ENCODE data around the gene CDK5RAP2. TPM values are rescaled to one million over a fixed set of nuclear protein-coding genes. Genes with fewer than 3 reads are reported as not detected.

Gene CDK5RAP2
- polyA plus RNA-seq, 1 experiment = 30.3 TPM

- Histone ChIP-seq H3K4me3 (ENCODE audit: low read depth, low read length) (no peak overlapping the region), H3K27me3 (ENCODE audit: control insufficient read depth, insufficient read depth, low read length) (no peaks in the 10 kb centered on the region), H3K9me3 (ENCODE audit: control insufficient read depth, insufficient read depth, low read length) (no peaks in the 10 kb centered on the region), H3K27ac (ENCODE audit: low read depth, low read length) (peak overlapping the region; percentile 83)
- DNase-seq (ENCODE audit: low read depth, low spot score) = peak; percentile 72
- CTCF ChIA-PET = interaction anchor here (0.7 to 1.0 kb wide), 2 partner anchors 22 to 43 kb away, joined by 3 read pairs; no protein-coding TSS in a partner anchor
- no peak for TF ChIP-seq CTCF (IDR thresholded peaks at IDR 0.05; ENCODE audit: low read depth, low read length)
- POLR2A ChIA-PET = no interaction called here
Observed at GRCh38 chr9:120434532-120434931, 145.4 kb downstream of the CDK5RAP2 start.

- Histone ChIP-seq H3K4me3 (ENCODE audit: low read depth, low read length) (no peak overlapping the region), H3K27me3 (ENCODE audit: control insufficient read depth, insufficient read depth, low read length) (no peaks in the 10 kb centered on the region), H3K9me3 (ENCODE audit: control insufficient read depth, insufficient read depth, low read length) (no peaks in the 10 kb centered on the region), H3K27ac (ENCODE audit: low read depth, low read length) (peak overlapping the region; percentile 83)
- DNase-seq (ENCODE audit: low read depth, low spot score) = no peak
- TF ChIP-seq CTCF (IDR thresholded peaks at IDR 0.05; ENCODE audit: low read depth, low read length) = no peak
- CTCF ChIA-PET = interaction anchor here (0.7 to 1.0 kb wide), 2 partner anchors 21 to 43 kb away, joined by 3 read pairs; no protein-coding TSS in a partner anchor
- POLR2A ChIA-PET = no interaction called here
Observed at GRCh38 chr9:120433701-120434100, 146.3 kb downstream of the CDK5RAP2 start.

GRCh38 chr9:120432600-120432999, 147.4 kb downstream of the CDK5RAP2 start:
- no peak for DNase-seq (ENCODE audit: low read depth, low spot score)
- no peak for TF ChIP-seq CTCF (IDR thresholded peaks at IDR 0.05; ENCODE audit: low read depth, low read length)
- Histone ChIP-seq H3K27me3 (ENCODE audit: control insufficient read depth, insufficient read depth, low read length) (no peaks in the 10 kb centered on the region), H3K4me3 (ENCODE audit: low read depth, low read length) (no peak overlapping the region), H3K9me3 (ENCODE audit: control insufficient read depth, insufficient read depth, low read length) (no peaks in the 10 kb centered on the region), H3K27ac (ENCODE audit: low read depth, low read length) (no peak overlapping the region)
- ChIA-PET CTCF (interaction anchor here (1.3 kb wide), 1 partner anchor 66 kb away, joined by 3 read pairs; no protein-coding TSS in a partner anchor), POLR2A (no interaction called here)

- ChIA-PET CTCF (no interaction called here), POLR2A (no interaction called here)
- Histone ChIP-seq H3K9me3 (ENCODE audit: control insufficient read depth, insufficient read depth, low read length) (no peaks in the 10 kb centered on the region), H3K27me3 (ENCODE audit: control insufficient read depth, insufficient read depth, low read length) (no peaks in the 10 kb centered on the region), H3K27ac (ENCODE audit: low read depth, low read length) (no peak overlapping the region), H3K4me3 (ENCODE audit: low read depth, low read length) (no peak overlapping the region)
- no peak for DNase-seq (ENCODE audit: low read depth, low spot score)
- no peak for TF ChIP-seq CTCF (IDR thresholded peaks at IDR 0.05; ENCODE audit: low read depth, low read length)
Observed at GRCh38 chr9:120431268-120431667, 148.7 kb downstream of the CDK5RAP2 start.

GRCh38 chr9:120424248-120424647, 155.7 kb downstream of the CDK5RAP2 start:
- no peak for TF ChIP-seq CTCF (IDR thresholded peaks at IDR 0.05; ENCODE audit: low read depth, low read length)
- Histone ChIP-seq H3K27me3 (ENCODE audit: control insufficient read depth, insufficient read depth, low read length) (no peaks in the 10 kb centered on the region), H3K9me3 (ENCODE audit: control insufficient read depth, insufficient read depth, low read length) (no peaks in the 10 kb centered on the region), H3K27ac (ENCODE audit: low read depth, low read length) (no peak overlapping the region), H3K4me3 (ENCODE audit: low read depth, low read length) (no peak overlapping the region)
- DNase-seq (ENCODE audit: low read depth, low spot score) = no peak
- POLR2A ChIA-PET = no interaction called here
- CTCF ChIA-PET = interaction anchor here (1.2 to 1.6 kb wide), 2 partner anchors 15 to 53 kb away, joined by 6 to 9 read pairs; no protein-coding TSS in a partner anchor

Measured in AG04450 (cell line).